Hair follicular keratinocyte (primary cell): ENCODE data around the gene C1QTNF2. TPM values are rescaled to one million over a fixed set of nuclear protein-coding genes. Genes with fewer than 3 reads are reported as not detected.

Source experiments
- total RNA-seq: library from RNA; depleted of rRNA; stranded (reverse); fragments of >200 nt; gene quantifications from 2 replicates; pipeline ENCODE4 v1.2.3, GENCODE V29; 2015

Gene C1QTNF2
- not detected in 2 replicates for total RNA-seq

GRCh38 chr5:160369990-160370712 lies at the start of gene C1QTNF2:
Gene C1QTNF2, minus strand, starts transcription at chr5:160370626. Its CDS starts 15,615 bp downstream, at chr5:160355011.

GRCh38 chr5:160418561-160419457 lies 48.4 kb upstream of the C1QTNF2 start, which contains the start of gene SLU7:
Gene SLU7, minus strand, starts transcription at chr5:160419081. Its CDS starts 3,787 bp downstream, at chr5:160415294.

GRCh38 chr5:160399402-160400353 lies 29.3 kb upstream of the C1QTNF2 start, which contains the start of gene FAM200C:
Gene FAM200C, minus strand, starts transcription at chr5:160400054. Its CDS starts 4,564 bp downstream, at chr5:160395490.

GRCh38 chr5:160312134-160312959 lies 58.1 kb downstream of the C1QTNF2 start, which contains the start of gene CCNJL:
Gene CCNJL, minus strand, starts transcription at chr5:160312564. Its CDS starts 641 bp downstream, at chr5:160311923.

Other genes with a start within 250 kb of the C1QTNF2 start
- gene FABP6, start 141.1 kb downstream of the C1QTNF2 start, total RNA-seq = 0.31 TPM in 1 of 2 replicates, not detected in the other
- gene CCNJL, start 58.1 kb downstream of the C1QTNF2 start, total RNA-seq = 2.4 and 4.8 TPM in 2 replicates
- 0.86 and 1.6 TPM in 2 replicates for gene FAM200C, start 29.4 kb upstream of the C1QTNF2 start, total RNA-seq
- 24.6 and 30.7 TPM in 2 replicates for gene SLU7, start 48.5 kb upstream of the C1QTNF2 start, total RNA-seq
- gene PTTG1, start 51.2 kb upstream of the C1QTNF2 start, total RNA-seq = 205 and 450 TPM in 2 replicates